Dendritic cell treated with granulocyte-macrophage colony-stimulating factor and Interleukin-4, amounts not matched to agents 40 ng/mL and 50 ng/mL, for 4 days (primary cell): Measurements from ENCODE around the gene CCR9.

Experiments used
- H3K27ac Mint-ChIP-seq: one replicate; pipeline ENCODE4 v1.8.0; 2022; ENCODE audit warnings: mild to moderate bottlenecking, mixed read lengths
- H3K27me3 Mint-ChIP-seq: one replicate; pipeline ENCODE4 v1.8.0; 2022; ENCODE audit warnings: mild to moderate bottlenecking, mixed read lengths
- H3K36me3 Mint-ChIP-seq: one replicate; pipeline ENCODE4 v1.8.0; 2022; ENCODE audit warnings: low read depth, mixed read lengths
- H3K4me1 Mint-ChIP-seq: one replicate; pipeline ENCODE4 v1.8.0; 2022; ENCODE audit warnings: low read depth, mixed read lengths
- H3K4me3 Mint-ChIP-seq: one replicate; pipeline ENCODE4 v1.8.0; 2022; ENCODE audit warnings: mild to moderate bottlenecking, moderate library complexity, mixed read lengths
- H3K9me3 Mint-ChIP-seq: one replicate; pipeline ENCODE4 v1.8.0; 2022; ENCODE audit warnings: mixed read lengths
- intact Hi-C: fragments of 100-400 bp; cut with micrococcal nuclease; formaldehyde crosslinking; loops from one replicate; pipeline ENCODE4 v1.15.0; 2022

CCR9 gene

DNA sequence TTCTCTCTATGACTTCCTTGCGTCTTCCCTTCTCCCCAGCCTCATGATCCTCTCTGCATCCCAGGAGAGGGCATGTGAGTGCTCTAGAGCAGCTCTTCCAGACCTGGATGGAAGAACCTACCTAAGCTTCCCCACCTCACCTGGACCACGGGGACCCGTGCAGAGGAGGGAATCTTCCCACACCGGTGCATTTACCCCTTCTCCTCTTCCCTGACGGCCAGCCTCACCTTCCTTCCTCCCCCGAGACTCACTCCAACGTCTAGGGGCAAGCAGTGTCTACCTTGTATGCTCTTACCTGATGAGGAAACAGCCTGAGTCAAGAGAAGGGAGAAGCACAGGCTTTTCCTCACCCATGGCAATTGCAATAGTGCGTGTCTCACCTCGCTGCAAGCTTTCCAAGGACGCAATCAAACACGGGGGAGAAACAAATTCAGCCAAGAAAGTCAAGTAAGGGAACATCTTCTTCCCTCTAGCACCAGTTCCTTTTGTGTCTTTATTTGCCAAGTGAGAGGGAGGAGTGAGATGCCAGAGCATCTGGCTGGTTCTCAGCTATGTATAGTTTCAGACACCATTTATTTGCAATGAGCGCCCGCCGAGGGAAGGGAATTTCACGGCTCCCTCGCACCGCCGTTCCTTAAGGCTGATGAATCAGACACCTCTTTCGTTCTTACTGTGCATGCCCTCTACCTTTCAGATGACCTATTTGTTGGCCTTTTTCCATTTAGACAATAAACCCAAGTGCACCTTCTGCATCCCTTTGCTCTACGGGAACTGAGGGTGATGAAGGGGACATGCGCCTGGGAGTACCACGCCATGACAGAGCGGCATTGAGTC is 1.8 kb upstream of the CCR9 start:
- no peaks in the 10 kb centered on the region for H3K9me3 Mint-ChIP-seq
- no peak overlapping the region for H3K27ac Mint-ChIP-seq
- H3K4me3 Mint-ChIP-seq = no peak overlapping the region
- no peaks in the 10 kb centered on the region for H3K36me3 Mint-ChIP-seq
- intact Hi-C loops = no loop called here
- peaks cover 3% of the 10 kb centered on the region for H3K27me3 Mint-ChIP-seq
- H3K4me1 Mint-ChIP-seq = no peaks in the 10 kb centered on the region

DNA sequence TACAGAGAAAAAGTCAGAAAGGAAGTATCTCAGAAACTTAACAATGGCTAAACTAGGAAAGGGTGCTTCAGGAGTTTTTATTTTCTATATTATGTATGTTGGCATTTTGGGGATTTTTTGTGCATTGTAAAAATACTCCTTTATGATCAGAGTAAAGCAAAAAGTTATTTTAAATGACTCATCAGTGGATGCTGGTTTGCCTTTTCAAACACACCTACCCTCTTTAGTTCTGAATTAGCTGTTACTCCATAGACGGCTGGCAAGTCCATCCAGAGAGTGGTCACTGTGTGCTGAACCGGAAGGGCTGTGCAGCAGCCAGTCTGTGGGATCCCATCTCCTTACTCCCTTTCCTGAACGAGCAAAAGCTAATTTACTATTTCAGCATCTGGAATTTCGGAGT is 942 bp downstream of the CCR9 start:
- H3K4me3 Mint-ChIP-seq = no peak overlapping the region
- H3K27me3 Mint-ChIP-seq = peaks cover 7% of the 10 kb centered on the region
- no peaks in the 10 kb centered on the region for H3K36me3 Mint-ChIP-seq
- H3K4me1 Mint-ChIP-seq = peaks cover 6% of the 10 kb centered on the region
- no peak overlapping the region for H3K27ac Mint-ChIP-seq
- intact Hi-C loops = no loop called here
- no peaks in the 10 kb centered on the region for H3K9me3 Mint-ChIP-seq

DNA sequence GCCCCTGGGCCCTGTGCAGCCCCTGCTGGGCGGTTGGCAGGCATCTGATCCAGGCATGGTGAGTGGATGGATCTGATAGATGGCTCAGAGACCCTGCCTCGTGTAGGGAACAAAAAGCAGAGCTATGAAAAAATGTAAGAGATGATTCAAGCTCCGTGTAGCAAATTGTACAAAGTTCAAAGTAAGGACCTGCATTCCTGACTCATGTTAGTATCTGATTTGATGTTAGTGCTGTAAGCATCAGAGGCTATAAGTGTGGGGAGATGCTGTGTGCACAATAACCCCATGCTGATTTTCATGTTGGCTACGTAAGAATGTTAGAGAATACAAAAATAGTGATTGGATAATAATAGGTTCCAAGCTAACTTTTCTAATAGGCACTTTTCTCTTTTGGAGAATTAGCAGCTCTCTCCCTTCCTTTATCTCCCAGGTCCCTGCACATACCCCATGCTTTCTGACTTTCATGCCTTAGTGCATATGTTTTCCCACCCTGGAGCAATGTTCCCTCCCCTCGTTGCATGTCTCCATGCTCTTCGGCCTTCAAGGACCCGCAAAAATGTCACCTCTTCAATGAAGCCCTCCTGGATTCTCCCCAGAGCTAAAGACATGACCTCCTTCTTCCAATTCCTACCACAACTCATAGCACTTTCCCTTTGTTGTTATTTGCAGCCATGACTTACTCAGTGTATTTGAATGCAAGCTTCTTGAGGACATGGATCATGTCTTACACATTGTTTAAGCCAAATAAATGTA is 1.6 kb downstream of the CCR9 start:
- Mint-ChIP-seq H3K4me1 (peaks cover 10% of the 10 kb centered on the region), H3K27me3 (peaks cover 7% of the 10 kb centered on the region), H3K36me3 (no peaks in the 10 kb centered on the region), H3K27ac (no peak overlapping the region), H3K9me3 (no peaks in the 10 kb centered on the region), H3K4me3 (no peak overlapping the region)
- intact Hi-C loops = no loop called here

DNA sequence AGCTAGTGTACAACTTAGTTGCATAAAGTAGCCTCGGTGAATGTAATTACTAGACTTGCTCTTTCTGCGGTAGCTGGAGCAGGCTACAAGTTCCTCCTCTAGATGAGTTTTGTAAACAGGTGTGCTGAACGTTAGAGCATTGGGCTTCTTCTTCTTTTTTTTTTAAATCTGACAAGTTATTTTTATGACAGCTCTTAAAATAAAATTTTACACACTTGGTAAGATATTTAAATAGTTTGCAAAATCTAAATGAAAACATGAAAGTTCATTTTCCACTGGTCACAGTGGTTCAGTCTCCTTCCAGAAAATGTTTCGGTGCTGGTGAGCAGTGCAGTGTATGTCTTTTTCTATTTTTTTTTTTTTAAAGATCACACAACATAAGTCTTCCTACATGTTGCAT is 3.0 kb downstream of the CCR9 start:
- Mint-ChIP-seq H3K27ac (no peak overlapping the region), H3K9me3 (no peaks in the 10 kb centered on the region), H3K4me3 (no peak overlapping the region), H3K27me3 (peaks cover 5% of the 10 kb centered on the region), H3K36me3 (no peaks in the 10 kb centered on the region), H3K4me1 (peaks cover 24% of the 10 kb centered on the region)
- intact Hi-C loops = no loop called here

DNA sequence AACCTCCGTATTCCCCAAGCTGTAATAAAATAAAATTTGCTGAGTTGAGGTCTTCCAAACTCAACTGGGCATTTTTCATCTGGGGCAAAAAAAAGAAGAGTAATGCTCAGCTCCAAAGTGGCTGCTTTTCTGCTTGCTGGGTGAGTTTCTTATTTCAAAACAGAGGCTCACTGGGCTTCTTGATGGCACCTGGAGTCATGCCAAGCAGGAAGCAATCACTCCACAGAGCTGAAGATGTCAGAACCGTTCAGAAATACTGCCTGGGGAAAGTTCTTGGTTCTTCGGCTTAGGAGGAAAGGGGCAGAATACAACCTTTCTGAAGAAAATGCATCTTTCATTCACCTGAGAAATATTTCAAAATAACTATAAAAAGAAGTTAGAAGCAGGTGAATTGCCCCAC is 4.1 kb downstream of the CCR9 start:
- Mint-ChIP-seq H3K4me3 (no peak overlapping the region), H3K27me3 (peaks cover 3% of the 10 kb centered on the region)

DNA sequence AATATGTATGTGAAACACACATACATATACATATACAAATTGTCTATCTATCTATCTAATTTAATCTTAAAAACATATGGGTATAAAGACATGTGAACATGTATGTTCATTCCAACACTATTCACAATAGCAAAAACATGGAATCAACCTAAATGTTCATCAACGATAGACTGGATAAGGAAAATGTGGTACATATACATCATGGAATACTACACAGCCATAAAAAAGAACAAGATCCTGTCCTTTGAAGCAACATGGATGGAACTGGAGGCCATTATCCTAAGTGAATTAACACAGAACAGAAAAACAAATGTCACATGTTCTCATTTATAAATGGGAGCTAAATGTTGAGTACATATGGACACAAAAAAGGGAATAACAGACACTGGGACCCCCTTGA is 5.8 kb downstream of the CCR9 start:
- H3K27me3 Mint-ChIP-seq = peaks cover 3% of the 10 kb centered on the region
- intact Hi-C loops = no loop called here
- no peaks in the 10 kb centered on the region for H3K9me3 Mint-ChIP-seq
- peaks cover 33% of the 10 kb centered on the region for H3K4me1 Mint-ChIP-seq
- no peak overlapping the region for H3K4me3 Mint-ChIP-seq
- no peak overlapping the region for H3K27ac Mint-ChIP-seq
- no peaks in the 10 kb centered on the region for H3K36me3 Mint-ChIP-seq

More for the DNA sequence above, 4.1 kb downstream of the CCR9 start:
- no peak overlapping the region for H3K27ac Mint-ChIP-seq
- H3K36me3 Mint-ChIP-seq = no peaks in the 10 kb centered on the region
- H3K4me1 Mint-ChIP-seq = peaks cover 33% of the 10 kb centered on the region
- H3K9me3 Mint-ChIP-seq = no peaks in the 10 kb centered on the region
- intact Hi-C loops = no loop called here

DNA sequence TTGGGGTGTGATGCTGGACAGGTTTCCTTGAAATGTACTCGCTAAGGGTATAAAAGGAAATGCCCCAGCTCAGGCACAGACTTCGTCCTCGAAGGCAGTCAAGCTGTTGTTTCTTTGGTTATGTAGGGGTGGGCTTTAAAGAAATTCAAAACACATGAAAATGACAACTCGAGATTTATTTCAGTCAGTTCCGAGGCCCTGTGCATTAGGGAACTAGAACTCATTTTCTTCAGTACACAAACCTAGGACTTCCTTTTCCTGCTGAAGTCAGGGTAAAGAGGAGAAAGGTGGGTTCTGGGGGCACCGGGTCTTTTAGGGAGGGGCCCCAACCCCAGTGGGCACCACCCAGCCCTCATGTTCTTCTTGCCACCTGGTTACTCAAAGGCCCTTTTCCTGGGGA is 7.7 kb downstream of the CCR9 start:
- H3K27me3 Mint-ChIP-seq = peaks cover 3% of the 10 kb centered on the region
- H3K4me1 Mint-ChIP-seq = peaks cover 33% of the 10 kb centered on the region
- intact Hi-C loops = no loop called here
- no peaks in the 10 kb centered on the region for H3K9me3 Mint-ChIP-seq
- no peaks in the 10 kb centered on the region for H3K36me3 Mint-ChIP-seq
- H3K27ac Mint-ChIP-seq = no peak overlapping the region
- no peak overlapping the region for H3K4me3 Mint-ChIP-seq

DNA sequence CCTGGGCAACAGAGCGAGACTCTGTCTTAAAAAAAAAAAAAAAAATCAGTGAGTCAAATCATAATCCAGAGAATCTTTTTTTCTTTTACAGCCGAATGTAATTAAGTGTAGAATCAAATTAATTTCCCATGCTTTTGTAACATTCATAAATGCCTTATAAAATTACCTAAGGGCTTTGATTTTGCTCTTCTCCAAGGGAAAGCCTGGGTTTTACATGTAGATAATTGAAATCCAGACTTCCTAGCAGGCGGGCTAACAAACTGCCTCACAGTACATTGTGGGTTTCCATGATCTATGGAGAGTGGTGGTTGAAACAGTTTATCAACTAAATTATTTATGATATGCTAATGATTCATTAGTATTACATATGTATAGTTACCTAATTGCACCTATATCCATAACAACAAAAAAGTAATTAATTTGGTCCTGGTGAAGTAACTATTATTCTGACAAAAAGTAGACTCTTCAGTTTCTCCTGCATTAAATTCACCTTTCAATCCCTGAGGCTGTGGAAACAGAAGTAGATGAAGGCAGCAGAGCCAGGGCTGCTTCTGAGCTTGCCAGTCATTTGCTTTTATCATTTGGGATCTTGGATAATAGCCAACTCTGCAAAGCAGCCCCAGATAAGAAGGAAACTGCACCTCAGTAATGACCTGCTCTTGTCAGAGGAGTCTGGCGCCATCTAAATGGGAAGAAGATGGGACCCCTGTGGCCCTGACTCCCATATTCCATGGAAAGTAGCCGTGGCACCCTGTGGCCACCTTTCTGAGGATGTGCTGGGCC is 9.5 kb downstream of the CCR9 start:
- Mint-ChIP-seq H3K9me3 (no peaks in the 10 kb centered on the region), H3K27ac (no peak overlapping the region), H3K36me3 (no peaks in the 10 kb centered on the region), H3K4me3 (no peak overlapping the region), H3K4me1 (peaks cover 33% of the 10 kb centered on the region), H3K27me3 (peaks cover 1% of the 10 kb centered on the region)
- intact Hi-C loops = no loop called here

DNA sequence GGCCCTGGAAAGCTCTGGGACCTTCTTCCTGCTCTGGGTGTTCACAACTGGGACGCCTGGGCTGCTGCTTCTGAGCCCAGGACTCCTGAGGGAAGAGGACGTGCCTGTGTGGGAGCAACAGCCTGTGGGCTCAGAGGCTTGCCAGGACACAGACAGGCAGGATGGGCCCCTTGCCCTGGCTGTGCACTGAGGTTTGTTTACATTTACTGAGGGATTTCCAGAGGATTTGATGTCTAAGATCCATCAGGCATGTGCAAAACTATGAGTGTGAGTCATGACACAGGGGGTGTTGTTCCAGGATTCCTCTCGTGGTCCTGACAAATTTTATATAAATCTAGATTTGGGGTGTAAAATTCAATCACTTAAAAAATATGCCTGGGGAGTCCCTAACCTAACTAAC is 10.6 kb downstream of the CCR9 start:
- H3K27ac Mint-ChIP-seq = no peak overlapping the region
- no peaks in the 10 kb centered on the region for H3K9me3 Mint-ChIP-seq
- H3K4me1 Mint-ChIP-seq = peaks cover 27% of the 10 kb centered on the region
- H3K4me3 Mint-ChIP-seq = no peak overlapping the region
- intact Hi-C loops = no loop called here
- H3K36me3 Mint-ChIP-seq = no peaks in the 10 kb centered on the region
- H3K27me3 Mint-ChIP-seq = no peaks in the 10 kb centered on the region

DNA sequence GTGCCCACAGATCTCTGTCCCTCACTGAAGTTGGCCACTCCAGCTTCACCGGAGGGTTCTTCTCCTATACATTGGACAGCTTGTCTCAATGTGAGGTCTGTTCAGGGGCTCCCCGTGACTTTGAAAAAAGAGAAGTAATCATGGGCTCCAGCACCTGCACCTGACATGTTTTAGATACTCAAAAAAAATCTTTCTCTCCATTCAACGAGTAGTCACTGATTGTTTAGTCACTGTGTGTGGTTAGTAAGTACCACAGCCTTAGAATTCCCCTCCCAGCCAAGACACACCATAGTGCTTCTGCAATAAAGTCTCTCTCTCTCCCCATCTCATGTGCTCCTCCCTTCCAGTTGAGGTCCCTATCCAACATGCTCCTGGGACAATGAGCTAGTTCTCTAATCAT is 18.6 kb downstream of the CCR9 start:
- intact Hi-C loops = loop anchor here (10.0 kb wide), 1 partner anchor 80 kb away; no protein-coding TSS in a partner anchor
- Mint-ChIP-seq H3K36me3 (no peaks in the 10 kb centered on the region), H3K27me3 (no peaks in the 10 kb centered on the region), H3K27ac (no peak overlapping the region), H3K4me3 (no peak overlapping the region), H3K4me1 (peaks cover 5% of the 10 kb centered on the region), H3K9me3 (no peaks in the 10 kb centered on the region)

DNA sequence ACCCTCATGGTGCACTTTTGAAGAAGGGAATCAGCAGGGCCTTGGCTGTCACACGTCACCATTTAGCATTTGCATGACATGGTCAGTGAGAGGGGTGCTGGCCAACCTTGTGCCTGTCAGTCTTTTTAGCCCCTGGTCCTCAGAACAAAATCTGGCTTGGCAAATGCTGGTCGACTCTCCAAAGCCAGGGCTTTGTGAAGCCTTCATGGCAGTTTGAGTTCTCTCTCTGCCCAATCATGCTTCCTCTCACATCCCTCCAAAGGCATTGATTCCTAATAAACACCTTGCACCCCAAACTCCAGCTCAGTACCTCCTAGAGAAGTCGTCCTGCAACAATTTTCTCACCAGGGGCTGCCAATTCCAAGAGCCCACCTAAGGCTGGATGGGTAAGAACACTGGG is 19.4 kb downstream of the CCR9 start:
- H3K9me3 Mint-ChIP-seq = no peaks in the 10 kb centered on the region
- H3K27me3 Mint-ChIP-seq = no peaks in the 10 kb centered on the region
- H3K27ac Mint-ChIP-seq = no peak overlapping the region
- H3K4me3 Mint-ChIP-seq = no peak overlapping the region
- peaks cover 5% of the 10 kb centered on the region for H3K4me1 Mint-ChIP-seq
- H3K36me3 Mint-ChIP-seq = no peaks in the 10 kb centered on the region
- intact Hi-C loops = loop anchor here (10.0 kb wide), 1 partner anchor 81 kb away; no protein-coding TSS in a partner anchor

DNA sequence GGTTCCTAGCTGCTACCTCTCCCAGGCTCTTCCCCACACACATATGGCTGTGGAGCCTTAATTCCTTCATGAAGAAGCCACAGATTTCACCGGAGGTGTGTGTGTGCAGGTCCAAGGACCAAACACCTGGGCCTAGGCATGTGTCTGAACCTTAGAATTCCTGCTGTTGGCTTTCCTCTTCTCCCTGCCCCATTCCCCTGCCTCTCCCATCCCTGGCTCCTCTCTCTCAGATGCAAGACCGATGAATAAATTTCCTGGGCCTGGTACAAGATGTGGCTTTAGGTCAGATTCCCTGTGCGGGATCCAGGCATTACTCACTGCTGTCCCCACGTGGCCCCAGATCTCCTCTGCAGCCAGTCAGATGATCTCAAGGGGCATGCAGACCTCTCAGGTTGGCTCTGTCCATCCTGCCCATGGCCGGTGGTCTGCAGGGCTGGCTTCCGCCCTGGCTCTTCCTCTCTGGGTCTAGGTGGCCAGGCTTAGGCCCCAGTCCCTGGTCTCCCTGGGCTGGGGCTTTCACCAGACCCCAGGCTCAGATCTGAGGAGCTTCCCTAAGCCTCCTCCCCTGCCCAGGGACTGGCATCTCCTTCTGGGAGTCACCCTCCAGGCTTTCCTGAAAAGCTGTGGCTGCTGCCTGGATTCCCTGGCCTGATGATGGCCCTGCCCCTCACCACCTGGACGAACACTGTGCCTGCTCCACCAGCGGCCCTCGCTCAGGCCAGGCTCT is 20.5 kb downstream of the CCR9 start:
- no peaks in the 10 kb centered on the region for H3K36me3 Mint-ChIP-seq
- no peak overlapping the region for H3K4me3 Mint-ChIP-seq
- no peaks in the 10 kb centered on the region for H3K27me3 Mint-ChIP-seq
- H3K27ac Mint-ChIP-seq = no peak overlapping the region
- H3K9me3 Mint-ChIP-seq = no peaks in the 10 kb centered on the region
- intact Hi-C loops = loop anchor here (10.0 kb wide), 1 partner anchor 82 kb away; no protein-coding TSS in a partner anchor
- H3K4me1 Mint-ChIP-seq = peaks cover 5% of the 10 kb centered on the region
